T-helper 17 cell (primary cell): Measurements from ENCODE around the gene ARAP1. TPM values are rescaled to one million over a fixed set of nuclear protein-coding genes. Genes with fewer than 3 reads are reported as not detected.
A peak's percentile ranks its signal among the peaks of the same experiment; 100 is the strongest.

Experiments used
- ATAC-seq: fragments of 150-1000 bp; cut with Tn5 transposase; 2 replicates; pipeline ENCODE4 v1.10.0; 2021; ENCODE audit warnings: mild to moderate bottlenecking, moderate library complexity
- DNase-seq, 3 donors: peaks; one replicate each; pipeline versions ENCODE4 v3.0.0 to v3.0.0-alpha.2; 2020 to 2021
- H3K9me3 ChIP-seq: one replicate; pipeline ENCODE4 v1.7.0; 2013; ENCODE audit warnings: low read length, mild to moderate bottlenecking; ENCODE audit not compliant: control insufficient read depth, poor library complexity, severe bottlenecking
- H3K27ac Mint-ChIP-seq: one replicate; pipeline ENCODE4 v1.8.0; 2022; ENCODE audit warnings: mild to moderate bottlenecking, moderate library complexity, mixed read lengths
- H3K27me3 Mint-ChIP-seq: one replicate; pipeline ENCODE4 v1.8.0; 2022; ENCODE audit warnings: mixed read lengths
- H3K36me3 Mint-ChIP-seq: one replicate; pipeline ENCODE4 v1.8.0; 2022; ENCODE audit warnings: low read depth, mixed read lengths
- H3K4me1 Mint-ChIP-seq: one replicate; pipeline ENCODE4 v1.8.0; 2022; ENCODE audit warnings: mild to moderate bottlenecking, mixed read lengths
- H3K4me3 Mint-ChIP-seq: one replicate; pipeline ENCODE4 v1.8.0; 2022; ENCODE audit warnings: mild to moderate bottlenecking, moderate library complexity, mixed read lengths
- total RNA-seq, 4 donors: library from RNA in 2 of 4; stranded (reverse) in 2 of 4; gene quantifications; one replicate each; pipeline ENCODE4 v1.2.3 and lab custom pipeline; 2022 to 2026

ARAP1 gene
- total RNA-seq, 2 donors from 2014 or later, result 93.3 to 108 TPM

DNA sequence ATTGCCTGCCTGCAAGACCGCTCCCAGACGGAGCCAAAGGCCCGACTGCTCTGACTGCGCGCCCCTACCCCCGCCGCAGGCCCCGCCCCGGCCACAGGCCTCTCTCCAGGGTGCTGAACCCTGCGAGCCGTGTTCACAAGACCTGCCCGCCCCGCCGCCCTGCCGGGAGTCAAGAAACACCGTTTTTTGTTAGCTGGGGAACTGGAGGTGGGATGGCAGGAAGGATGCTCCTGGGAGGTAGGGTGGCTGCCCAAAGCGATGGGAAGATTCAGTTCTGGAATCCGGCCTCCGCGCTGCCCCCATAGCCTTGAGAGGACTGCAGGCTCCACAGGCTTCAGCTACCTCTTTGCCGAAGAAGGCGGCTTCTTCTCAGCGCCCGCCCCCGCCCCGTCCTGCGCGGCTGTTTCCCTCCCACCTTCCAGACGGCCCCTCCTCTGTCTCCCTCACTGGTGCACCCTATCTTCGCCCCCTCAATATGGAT is 75.3 kb downstream of the ARAP1 start:
- H3K9me3 ChIP-seq, result no peaks in the 10 kb centered on the region
- peak; percentile 87 for ATAC-seq

DNA sequence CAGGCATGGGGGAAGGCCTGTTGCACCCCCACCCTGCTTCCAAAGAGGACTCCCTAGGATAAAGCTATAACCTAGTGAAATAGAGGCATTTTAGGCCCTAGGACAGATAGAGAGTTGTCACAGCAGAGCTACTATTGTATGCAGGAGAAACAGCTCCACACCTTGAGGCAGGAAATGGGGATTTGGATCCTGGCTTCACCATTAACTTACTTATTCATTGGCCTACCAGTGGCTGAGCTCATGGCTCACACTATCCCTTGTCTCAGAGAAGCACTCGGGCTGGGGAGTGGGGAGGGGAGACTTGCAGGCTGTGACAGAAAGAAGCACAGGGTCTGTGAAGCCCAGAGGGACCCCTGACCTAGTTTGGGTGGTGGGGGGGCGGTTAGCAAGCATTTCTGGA is 77.0 kb downstream of the ARAP1 start:
- Mint-ChIP-seq H3K36me3 (peaks cover 5% of the 10 kb centered on the region), H3K4me1 (peaks cover 18% of the 10 kb centered on the region), H3K27ac (no peak overlapping the region), H3K4me3 (no peak overlapping the region), H3K27me3 (peaks cover 77% of the 10 kb centered on the region)
- no peak for DNase-seq
- no peak for ATAC-seq
- no peaks in the 10 kb centered on the region for H3K9me3 ChIP-seq

More for the DNA sequence above, 75.3 kb downstream of the ARAP1 start:
- peak; percentile 25 to 69 (median 25) for DNase-seq
- no peak overlapping the region for H3K27ac Mint-ChIP-seq
- H3K27me3 Mint-ChIP-seq, result peaks cover 62% of the 10 kb centered on the region
- peaks cover 19% of the 10 kb centered on the region for H3K4me1 Mint-ChIP-seq
- peaks cover 5% of the 10 kb centered on the region for H3K36me3 Mint-ChIP-seq
- no peak overlapping the region for H3K4me3 Mint-ChIP-seq

DNA sequence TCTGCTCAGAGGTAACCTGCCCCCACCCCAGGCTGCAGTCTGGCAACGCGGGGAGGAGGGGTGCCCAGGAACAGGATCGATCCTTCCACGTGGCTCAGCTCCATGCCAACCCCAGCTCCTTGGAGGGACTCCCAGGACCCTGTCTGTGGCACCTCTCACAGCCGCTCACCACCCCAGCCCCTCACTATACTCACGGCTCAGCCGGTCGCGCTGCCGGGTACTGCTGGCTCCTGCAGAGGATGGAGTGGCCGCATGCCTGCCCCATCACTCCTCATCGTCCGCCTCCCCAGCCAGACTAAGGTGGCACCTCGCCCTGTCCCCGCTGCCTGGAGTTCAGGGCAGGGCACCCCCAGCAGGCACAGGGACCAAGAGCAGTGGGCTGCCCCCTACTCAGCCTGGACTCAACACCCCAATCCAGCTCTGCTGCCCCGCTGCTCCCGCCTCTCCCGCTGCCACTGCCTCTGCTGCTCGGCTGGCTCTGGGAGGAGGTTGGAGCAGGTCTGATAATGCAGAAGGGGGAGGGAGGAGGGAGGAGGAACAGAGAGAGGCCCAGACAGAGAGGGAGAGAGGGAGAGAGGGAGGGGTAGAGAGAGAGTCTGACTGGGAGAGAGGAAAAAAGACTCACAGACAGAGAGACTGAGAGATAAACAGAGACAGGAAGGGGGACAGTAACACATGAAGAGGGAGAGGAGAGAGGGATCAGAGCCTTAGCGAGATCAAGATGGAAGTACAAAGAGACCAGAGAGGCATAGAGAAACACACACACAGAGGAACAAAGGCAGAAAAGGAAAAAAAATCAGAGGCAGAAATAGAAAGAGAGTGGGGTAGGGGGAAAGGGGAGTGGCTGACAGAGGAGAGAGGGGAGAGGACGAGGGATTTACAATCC is 78.0 kb downstream of the ARAP1 start, which contains the start of gene PDE2A:
Gene PDE2A (minus strand): TSS at position 480 of the 886 bp plus-strand sequence. CDS start 215 bp downstream, at position 265.
- Mint-ChIP-seq H3K27me3 (peaks cover 87% of the 10 kb centered on the region), H3K4me3 (no peak within 1 kb of the TSS)

DNA sequence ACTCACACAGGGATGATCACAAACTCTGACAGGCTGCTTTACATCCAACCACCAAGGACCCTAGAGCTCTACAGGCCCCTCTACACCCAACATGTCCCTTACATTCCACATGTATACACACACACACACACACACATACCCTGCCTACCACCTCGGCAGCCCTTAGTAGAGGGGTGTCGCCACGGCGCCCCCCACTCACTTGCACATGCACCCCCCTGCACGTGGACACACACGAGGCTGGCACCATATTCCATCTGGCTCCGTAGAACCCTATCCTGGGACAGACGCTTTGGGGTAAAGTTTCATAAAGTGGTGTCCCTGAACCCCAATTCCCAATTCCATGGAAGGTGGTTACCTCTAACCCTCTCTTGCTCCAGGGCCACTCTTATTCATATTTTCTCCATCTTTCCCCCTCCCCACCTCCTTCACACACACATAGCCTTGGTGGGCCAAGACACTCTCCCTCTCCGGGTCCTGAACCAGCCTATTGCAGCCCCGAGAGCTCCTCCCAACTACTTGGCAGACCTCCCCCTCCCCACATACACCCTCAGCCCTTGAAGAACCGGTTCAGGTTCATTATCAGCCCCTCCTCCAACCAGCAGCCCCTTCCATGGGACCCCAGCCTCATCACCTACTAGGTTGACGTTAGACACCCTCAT is 78.8 kb downstream of the ARAP1 start:
- peak overlapping the region; percentile 64 for H3K27ac Mint-ChIP-seq
- H3K4me1 Mint-ChIP-seq, result peaks cover 18% of the 10 kb centered on the region
- ATAC-seq (no peak), DNase-seq (no peak)
- no peak overlapping the region for H3K4me3 Mint-ChIP-seq
- peaks cover 94% of the 10 kb centered on the region for H3K27me3 Mint-ChIP-seq
- no peaks in the 10 kb centered on the region for H3K9me3 ChIP-seq
- H3K36me3 Mint-ChIP-seq, result peaks cover 12% of the 10 kb centered on the region

More for the DNA sequence above, 78.0 kb downstream of the ARAP1 start, which contains the start of gene PDE2A:
- ATAC-seq (no peak), DNase-seq (no peak)
- peak within 1 kb of the TSS; percentile 64 for H3K27ac Mint-ChIP-seq
- no peaks in the 10 kb centered on the region for H3K9me3 ChIP-seq
- peaks cover 18% of the 10 kb centered on the region for H3K4me1 Mint-ChIP-seq
- H3K36me3 Mint-ChIP-seq, result peaks cover 8% of the 10 kb centered on the region

DNA sequence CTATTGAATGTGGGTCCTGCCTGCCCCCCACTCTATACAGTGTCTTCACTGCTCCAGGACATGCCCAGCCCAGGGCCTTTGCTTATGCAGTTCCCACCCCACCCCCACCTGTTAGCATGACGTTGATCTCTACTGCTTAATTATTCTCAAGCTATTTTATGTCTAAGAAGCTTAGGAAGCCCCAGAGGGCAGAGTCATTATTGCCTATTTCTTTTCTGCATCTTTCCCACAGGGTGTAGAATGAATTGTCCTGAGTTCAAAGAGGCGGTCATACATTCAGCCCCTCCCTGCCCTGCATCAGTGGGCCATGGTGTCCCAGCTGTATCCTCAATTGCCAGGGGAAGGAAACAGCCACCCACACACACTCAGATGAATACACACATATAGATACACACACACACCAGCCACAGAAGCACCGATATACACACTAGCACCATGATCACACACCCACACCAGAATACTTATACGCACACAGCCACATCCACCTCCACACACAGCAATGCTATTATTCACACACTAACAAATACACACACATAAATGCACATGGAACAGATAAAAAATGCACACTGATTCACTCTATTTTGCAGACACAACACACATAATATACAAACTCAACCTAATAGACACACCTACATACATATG is 79.5 kb downstream of the ARAP1 start:
- ATAC-seq (no peak), DNase-seq (no peak)
- Mint-ChIP-seq H3K4me1 (peaks cover 14% of the 10 kb centered on the region), H3K4me3 (no peak overlapping the region), H3K27me3 (peaks cover 90% of the 10 kb centered on the region), H3K27ac (no peak overlapping the region), H3K36me3 (peaks cover 10% of the 10 kb centered on the region)
- H3K9me3 ChIP-seq, result no peaks in the 10 kb centered on the region

DNA sequence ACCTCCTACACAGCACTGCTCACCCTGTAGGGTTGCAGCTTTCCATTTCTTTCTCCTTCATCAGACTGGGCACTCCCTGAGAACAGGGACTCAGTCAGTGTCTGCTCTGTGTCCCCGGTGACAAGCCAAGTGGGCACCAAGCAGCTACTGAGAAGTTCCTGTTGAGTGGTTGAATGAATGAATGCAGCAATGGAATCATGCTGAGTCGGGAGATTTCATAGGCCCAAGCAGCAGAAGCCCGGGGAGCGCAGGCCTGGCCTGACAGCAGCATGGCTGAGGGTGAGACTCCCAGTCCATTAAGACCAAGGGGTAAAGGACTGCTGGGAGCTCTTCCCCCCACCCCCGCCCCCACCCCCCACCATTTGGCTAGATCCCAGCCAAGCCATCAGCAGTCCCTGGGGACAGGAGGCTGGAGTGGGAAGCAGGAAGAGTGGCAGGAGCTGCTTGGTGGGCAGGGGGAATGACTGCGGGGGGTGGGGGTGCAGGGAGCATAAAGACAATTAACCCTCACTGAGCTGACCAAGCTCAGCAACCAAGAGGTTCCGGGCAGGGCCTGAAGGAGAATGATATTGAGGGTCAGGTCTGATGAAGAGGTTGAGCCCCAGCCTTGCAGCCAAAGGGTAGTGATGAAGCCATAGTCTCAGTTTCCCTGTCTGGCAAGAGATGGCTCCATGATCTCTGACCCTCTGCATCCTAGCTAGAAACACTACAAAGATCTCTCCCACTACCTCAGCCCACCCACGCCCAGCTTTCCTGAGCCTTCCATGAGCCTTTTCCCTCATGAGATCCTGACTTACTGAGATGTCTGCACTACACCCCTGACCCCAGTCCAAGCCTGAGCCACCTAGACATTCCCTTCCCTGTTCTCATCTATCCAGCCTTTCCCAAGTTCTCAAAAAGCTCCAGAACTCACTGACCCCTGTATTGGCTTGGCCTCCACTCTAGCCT is 80.8 kb downstream of the ARAP1 start:
- Mint-ChIP-seq H3K27me3 (peaks cover 81% of the 10 kb centered on the region), H3K36me3 (peaks cover 10% of the 10 kb centered on the region), H3K4me1 (peaks cover 11% of the 10 kb centered on the region), H3K4me3 (no peak overlapping the region), H3K27ac (no peak overlapping the region)
- H3K9me3 ChIP-seq, result no peaks in the 10 kb centered on the region
- ATAC-seq (no peak), DNase-seq (no peak)

DNA sequence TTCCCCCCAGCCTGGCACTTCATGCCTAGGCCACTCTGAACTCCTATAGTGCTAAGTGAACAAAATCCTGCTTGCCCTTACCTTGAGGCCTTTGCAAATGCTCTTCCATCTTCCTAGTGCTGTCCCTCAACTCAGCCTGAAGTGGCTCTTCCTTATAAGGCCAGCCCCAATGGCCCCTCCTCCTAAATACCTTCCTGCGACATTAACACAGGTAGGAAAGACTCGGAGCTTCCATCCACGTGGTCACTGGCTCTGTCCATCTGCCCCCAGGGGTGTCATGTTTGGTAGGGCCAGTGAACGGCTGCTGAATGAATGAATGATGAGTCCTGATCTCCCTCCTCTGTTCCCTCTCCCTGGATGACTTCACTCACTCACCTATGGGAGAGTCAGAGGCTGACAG is 82.2 kb downstream of the ARAP1 start:
- no peak for DNase-seq
- H3K4me3 Mint-ChIP-seq, result peak overlapping the region; percentile 25
- H3K27me3 Mint-ChIP-seq, result peaks cover 83% of the 10 kb centered on the region
- H3K27ac Mint-ChIP-seq, result no peak overlapping the region
- no peaks in the 10 kb centered on the region for H3K9me3 ChIP-seq
- H3K4me1 Mint-ChIP-seq, result peaks cover 14% of the 10 kb centered on the region
- ATAC-seq, result no peak
- peaks cover 12% of the 10 kb centered on the region for H3K36me3 Mint-ChIP-seq

DNA sequence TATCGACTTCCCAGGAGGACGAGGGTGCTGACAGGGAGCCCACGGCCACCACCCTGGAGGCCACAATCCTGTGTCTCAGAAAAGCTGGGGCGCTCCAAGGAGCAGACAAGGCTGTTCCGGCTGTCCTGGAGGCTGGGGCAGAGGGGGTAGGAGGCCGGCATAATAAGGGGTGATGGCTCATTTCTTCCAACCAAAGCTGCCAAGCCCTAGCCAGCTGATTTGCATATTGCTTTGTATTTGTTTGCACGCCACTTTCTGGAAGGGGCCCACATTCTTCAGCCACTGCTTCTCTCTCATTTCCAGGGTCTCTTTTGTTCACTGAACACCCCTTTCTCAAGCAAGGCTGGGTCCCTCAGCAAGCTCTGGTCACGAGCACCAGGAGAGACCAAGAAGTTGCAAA is 82.7 kb downstream of the ARAP1 start:
- no peak overlapping the region for H3K27ac Mint-ChIP-seq
- H3K27me3 Mint-ChIP-seq, result peaks cover 82% of the 10 kb centered on the region
- no peak for DNase-seq
- peak overlapping the region; percentile 25 for H3K4me3 Mint-ChIP-seq
- H3K36me3 Mint-ChIP-seq, result peaks cover 11% of the 10 kb centered on the region
- ATAC-seq, result no peak
- no peaks in the 10 kb centered on the region for H3K9me3 ChIP-seq
- peaks cover 13% of the 10 kb centered on the region for H3K4me1 Mint-ChIP-seq

DNA sequence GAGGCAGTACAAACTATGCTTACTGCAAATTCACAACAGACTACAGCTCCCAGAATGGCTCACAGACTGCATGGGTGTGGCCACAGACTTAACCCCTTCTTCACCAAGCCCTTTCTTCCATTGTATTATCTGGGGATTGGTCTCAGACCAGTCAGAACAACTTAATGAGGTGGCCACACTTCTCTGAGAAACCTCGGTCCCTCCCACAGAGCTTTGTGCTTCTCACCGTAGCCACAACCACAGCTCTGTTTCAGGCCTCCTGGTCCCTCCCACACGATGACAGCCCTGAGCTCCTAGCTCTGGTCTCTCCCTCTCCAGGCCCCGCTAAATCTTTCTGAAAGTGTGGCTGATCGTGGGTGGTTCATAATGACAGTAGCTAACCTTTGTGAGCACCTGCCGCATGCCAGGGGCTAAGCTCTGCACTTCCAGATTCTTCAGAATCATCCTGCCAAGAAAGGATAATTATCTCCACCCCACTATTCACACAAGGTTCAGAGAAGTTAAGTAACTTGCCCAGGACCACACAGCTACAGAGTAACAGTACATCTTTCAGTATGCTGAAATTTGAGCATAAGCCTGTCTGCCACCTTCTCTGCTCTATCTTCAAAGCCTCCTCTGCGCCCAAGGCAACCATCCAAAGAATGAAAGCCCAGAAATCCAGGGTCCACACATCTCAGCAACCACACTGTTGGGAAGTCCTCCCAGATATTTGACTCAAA is 83.4 kb downstream of the ARAP1 start:
- H3K9me3 ChIP-seq, result no peaks in the 10 kb centered on the region

DNA sequence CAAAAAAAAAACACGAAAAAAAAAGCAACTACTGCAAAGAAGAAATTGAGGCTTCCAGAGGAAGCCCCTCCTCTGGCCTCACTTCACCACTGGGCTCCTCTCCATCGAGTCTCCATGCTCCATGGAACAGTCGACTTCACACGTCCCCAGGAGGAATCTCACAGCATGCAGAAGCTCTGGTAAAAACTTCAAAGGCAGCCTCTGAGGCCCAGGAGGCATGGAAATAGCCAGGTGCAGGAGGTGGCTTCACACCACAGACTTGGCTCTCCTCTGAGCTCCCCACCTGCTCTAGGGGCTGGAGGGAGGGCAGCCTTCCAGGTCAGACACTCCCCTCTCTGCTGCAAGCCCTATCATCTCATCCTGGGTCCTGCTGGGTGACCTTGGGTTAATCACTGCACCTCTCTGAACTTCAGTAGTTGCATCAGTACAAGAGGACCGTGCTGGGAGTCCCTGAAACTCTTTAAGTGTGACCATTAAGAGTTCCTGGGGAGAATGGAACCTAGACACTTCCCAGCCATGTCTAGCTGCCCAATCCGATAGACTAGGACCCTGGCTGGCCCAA is 86.2 kb downstream of the ARAP1 start:
- ATAC-seq, result no peak
- H3K27me3 Mint-ChIP-seq, result peaks cover 58% of the 10 kb centered on the region
- H3K36me3 Mint-ChIP-seq, result peaks cover 9% of the 10 kb centered on the region
- peaks cover 10% of the 10 kb centered on the region for H3K4me1 Mint-ChIP-seq
- H3K27ac Mint-ChIP-seq, result no peak overlapping the region
- H3K4me3 Mint-ChIP-seq, result no peak overlapping the region
- no peak for DNase-seq
- no peaks in the 10 kb centered on the region for H3K9me3 ChIP-seq

More for the DNA sequence above, 83.4 kb downstream of the ARAP1 start:
- ATAC-seq (peak; percentile 27), DNase-seq (no peak)
- Mint-ChIP-seq H3K4me1 (peaks cover 11% of the 10 kb centered on the region), H3K27ac (no peak overlapping the region), H3K36me3 (peaks cover 9% of the 10 kb centered on the region), H3K4me3 (no peak overlapping the region), H3K27me3 (peaks cover 74% of the 10 kb centered on the region)

DNA sequence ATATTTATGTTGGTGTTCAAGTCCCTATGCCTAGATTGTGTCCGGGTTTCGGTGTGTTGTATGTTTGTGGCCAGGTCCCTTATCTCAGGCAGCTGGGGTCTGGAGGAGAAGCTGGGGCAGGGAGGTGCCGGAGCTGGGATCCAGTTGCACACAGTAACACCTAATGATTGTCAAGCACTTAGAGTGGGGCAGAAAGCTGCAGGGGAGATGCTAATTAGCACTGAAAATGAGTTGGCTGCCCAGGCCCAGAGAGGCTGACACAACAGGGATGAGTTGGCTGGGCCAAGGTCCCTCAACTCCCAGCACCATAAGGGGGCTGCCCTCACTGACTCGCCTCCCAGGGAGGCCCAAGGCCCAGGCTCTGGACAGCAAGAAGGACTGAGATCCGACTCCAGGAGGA is 90.2 kb downstream of the ARAP1 start:
- H3K4me1 Mint-ChIP-seq, result peaks cover 10% of the 10 kb centered on the region
- H3K4me3 Mint-ChIP-seq, result no peak overlapping the region
- peaks cover 5% of the 10 kb centered on the region for H3K36me3 Mint-ChIP-seq
- no peak overlapping the region for H3K27ac Mint-ChIP-seq
- DNase-seq (no peak), ATAC-seq (no peak)
- H3K9me3 ChIP-seq, result no peaks in the 10 kb centered on the region
- H3K27me3 Mint-ChIP-seq, result peaks cover 40% of the 10 kb centered on the region
